Cardiac fibroblast (primary cell): ENCODE data around the gene UNC13C.
A peak's percentile ranks its signal among the peaks of the same experiment; 100 is the strongest.

Experiments
- DNase-seq, 2 donors: peaks; one replicate each; pipeline versions ENCODE4 v3.0.0 to v3.0.0-alpha.2; 2010; ENCODE audit warnings: low read depth in 2 of 2
- H3K4me3 ChIP-seq, 2 donors: replicated peaks in 1 of 2; 1 replicate in 1 of 2; 2 replicates in 1 of 2; pipeline ENCODE4 v1.5.1; 2011; ENCODE audit warnings: low read depth in 2 of 2, low read length in 2 of 2, mild to moderate bottlenecking in 2 of 2, moderate library complexity in 1 of 2
- TF ChIP-seq, protein P1 (sequence below): IDR thresholded peaks from one replicate; pipeline ENCODE4 v1.5.1; 2011; ENCODE audit warnings: low read depth, mild to moderate bottlenecking, low read length, inconsistent platforms

Gene UNC13C

DNA sequence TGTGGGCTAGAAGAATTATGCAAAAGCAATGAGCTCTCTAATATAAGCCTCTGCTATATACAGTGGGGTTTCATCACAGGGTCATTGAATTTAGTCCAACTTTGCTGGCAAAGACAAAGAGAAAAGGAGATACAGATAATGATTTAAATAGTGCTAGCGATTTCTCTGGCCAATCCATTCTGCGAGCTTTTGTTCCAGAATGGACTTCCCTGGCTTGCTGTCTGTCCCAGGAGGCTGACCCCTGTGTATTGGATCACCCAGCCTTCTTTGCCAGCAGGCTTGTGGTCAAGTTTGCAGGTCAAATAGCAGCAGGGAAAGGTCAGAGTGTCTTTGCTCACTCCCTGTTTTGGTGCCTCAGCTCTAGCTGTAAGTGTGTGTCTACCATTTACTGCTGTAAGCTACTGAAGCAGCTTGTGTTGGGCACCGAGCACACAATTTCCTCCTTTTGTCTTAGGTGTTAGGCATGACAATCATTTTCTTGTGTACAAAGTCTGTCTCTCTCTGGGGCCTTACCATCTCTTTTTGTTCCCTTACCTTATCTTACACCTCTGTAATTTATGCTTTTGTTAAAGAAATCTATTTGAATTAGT lies 55.7 kb downstream of the UNC13C start:
- DNase-seq: no peak
- TF ChIP-seq, protein P1, sequence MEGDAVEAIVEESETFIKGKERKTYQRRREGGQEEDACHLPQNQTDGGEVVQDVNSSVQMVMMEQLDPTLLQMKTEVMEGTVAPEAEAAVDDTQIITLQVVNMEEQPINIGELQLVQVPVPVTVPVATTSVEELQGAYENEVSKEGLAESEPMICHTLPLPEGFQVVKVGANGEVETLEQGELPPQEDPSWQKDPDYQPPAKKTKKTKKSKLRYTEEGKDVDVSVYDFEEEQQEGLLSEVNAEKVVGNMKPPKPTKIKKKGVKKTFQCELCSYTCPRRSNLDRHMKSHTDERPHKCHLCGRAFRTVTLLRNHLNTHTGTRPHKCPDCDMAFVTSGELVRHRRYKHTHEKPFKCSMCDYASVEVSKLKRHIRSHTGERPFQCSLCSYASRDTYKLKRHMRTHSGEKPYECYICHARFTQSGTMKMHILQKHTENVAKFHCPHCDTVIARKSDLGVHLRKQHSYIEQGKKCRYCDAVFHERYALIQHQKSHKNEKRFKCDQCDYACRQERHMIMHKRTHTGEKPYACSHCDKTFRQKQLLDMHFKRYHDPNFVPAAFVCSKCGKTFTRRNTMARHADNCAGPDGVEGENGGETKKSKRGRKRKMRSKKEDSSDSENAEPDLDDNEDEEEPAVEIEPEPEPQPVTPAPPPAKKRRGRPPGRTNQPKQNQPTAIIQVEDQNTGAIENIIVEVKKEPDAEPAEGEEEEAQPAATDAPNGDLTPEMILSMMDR: no peak
- H3K4me3 ChIP-seq: no peak overlapping the region

DNA sequence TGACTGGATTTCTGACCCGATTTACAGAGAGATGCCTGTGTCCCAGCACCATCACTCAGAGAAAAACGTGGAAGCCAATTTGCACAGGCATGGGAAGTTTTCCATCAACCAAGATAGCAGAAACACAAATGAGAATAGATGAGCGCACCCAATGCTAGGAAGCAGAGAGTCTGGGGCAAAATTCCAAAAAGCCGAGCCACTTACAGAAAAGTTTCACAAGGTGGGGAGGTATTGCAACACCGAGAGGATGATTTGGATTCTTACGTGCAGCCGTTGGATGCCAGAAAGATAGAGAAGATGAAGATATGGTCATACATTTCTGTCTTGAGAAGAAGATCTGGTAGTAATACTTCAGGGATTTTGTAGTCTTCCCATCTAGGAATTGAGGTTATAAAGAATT lies 57.4 kb downstream of the UNC13C start:
- no peak overlapping the region for H3K4me3 ChIP-seq
- no peak for DNase-seq
- TF ChIP-seq, protein P1: no peak

DNA sequence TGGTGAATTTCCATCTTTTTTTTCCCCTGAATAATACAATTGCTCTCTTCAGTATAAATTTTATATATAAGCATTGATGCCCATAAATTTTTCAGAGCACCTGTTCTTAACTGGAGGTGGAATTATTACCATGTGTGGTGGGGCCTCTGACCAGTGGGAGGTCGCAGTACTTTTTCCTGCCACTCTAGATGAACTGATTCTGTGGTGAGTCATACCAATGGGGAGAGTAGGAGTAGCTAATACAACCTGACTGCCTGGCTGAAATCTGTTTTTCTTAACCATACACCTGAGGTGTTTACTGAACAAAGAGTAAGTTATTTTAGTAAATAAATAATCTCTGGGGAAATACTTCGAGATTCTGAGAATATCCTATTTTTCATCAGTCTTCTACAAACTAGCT lies 67.2 kb downstream of the UNC13C start:
- DNase-seq: no peak
- H3K4me3 ChIP-seq: no peak overlapping the region
- TF ChIP-seq, protein P1: no peak

DNA sequence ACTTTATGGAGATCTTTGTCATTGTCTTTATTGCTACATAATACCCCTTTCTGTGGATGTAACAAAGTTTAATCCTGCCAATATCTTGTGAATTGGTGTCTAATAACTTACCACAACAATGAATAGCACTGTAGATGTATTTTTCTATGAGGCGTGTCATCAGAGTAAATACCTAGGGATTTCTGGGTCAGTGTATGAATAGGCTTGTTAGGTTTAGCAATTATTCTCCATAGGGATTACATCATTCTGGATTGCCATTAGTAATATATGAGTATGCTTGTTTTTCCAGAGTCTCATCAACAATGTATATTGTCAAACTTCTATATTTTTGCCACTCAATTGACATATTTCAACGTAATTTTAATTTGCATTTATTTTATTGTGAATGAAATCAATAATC lies 67.9 kb downstream of the UNC13C start:
- no peak for DNase-seq
- H3K4me3 ChIP-seq: no peak overlapping the region
- TF ChIP-seq, protein P1: no peak

DNA sequence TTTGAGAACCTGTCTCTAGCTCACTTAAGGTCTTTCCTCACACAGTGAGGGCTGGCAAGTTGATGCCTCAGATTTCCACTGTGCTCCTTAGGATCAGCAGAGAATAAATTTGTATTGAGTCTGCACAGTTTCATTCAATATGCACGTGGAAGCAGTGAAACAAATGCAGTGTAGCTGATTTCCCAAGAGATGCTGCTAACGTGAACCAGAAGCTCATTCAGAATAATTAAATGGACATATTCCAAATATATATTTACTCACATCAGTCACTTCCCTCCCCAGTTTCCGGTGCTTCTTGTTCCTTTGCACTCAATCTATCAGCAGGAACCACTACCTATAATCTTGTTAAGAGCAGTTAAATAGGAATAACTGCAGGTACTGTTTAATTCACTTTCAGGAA lies 86.1 kb downstream of the UNC13C start:
- TF ChIP-seq, protein P1: no peak
- no peak for DNase-seq
- no peak overlapping the region for H3K4me3 ChIP-seq

DNA sequence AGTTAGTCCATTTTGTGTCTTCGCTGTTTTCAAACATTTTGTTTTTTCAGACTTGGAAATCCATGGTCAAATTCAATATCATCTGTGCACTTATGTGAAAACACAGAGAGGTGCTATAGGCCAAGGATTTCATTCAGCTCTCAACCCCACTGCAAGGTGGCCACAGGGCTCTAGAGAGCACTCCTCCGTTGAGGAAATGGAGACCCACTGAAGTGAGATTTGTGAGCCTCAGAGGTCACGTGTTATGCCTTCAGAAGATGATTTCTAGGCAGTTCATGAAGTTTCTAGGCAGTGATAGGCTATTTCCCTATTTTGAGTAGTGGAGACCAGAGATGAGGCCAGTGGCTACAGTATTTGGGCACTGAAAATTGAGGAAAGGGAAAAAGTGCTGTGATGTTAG lies 88.2 kb downstream of the UNC13C start:
- DNase-seq: no peak
- H3K4me3 ChIP-seq: no peak overlapping the region
- TF ChIP-seq, protein P1: no peak

DNA sequence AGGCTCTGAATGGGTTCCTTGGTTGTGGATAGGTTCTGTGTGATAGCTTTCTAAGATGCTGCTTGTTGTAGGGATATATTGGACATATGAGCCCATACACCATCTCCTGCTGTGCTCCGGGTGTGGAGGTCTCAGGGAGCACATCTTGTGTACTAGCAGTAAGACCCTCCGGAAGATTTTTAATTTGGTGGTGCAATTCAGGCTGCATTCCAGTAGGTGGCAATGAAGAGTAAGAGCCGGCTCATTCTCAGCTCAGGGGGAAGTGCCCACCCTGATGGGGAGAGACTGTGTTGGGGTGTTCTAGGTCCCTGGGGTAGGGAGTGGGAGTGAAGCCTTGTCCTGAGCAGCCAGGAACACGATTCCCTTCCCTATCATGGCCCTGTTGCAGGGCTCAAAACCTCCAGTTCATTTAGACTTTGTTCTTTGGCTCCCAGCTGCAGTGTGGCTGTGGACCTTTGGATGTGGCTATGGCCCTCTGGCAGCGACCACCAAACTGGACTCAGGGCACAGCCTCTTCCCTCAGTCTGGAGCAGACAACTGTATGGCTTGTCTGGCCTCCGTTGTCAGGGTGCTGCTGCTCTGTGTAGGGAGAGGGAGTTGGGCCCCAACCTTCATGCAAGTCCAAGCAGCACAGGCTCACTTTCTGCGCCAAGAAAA lies 104.7 kb downstream of the UNC13C start:
- TF ChIP-seq, protein P1: peak; percentile 62
- H3K4me3 ChIP-seq: no peak overlapping the region
- peak; percentile 5 to 8 for DNase-seq
